DND-41 (cell line): Measurements from ENCODE around the gene PCDHGA1.

Source experiments
- ATAC-seq: fragments of 200-7000 bp; cut with Tn5 transposase; 3 replicates; pipeline ENCODE4 v1.9.1; 2021; ENCODE audit warnings: low read depth; ENCODE audit not compliant: insufficient read depth
- DNase-seq: peaks from one replicate; pipeline ENCODE4 v3.0.0-alpha.2; 2020
- H2AFZ ChIP-seq: 2 replicates; pipeline ENCODE4 v1.6.0; 2012; ENCODE audit warnings: low read depth, low read length
- H3K27ac ChIP-seq: 2 replicates; pipeline ENCODE4 v1.5.1; 2012; ENCODE audit warnings: low read length, inconsistent platforms
- H3K27me3 ChIP-seq: fragments of 200-600 bp; sonication (generic); 2 replicates; pipeline ENCODE4 v1.6.0; 2012; ENCODE audit warnings: low read length, mild to moderate bottlenecking, inconsistent platforms; ENCODE audit not compliant: insufficient read depth, poor library complexity
- H3K36me3 ChIP-seq: 2 replicates; pipeline ENCODE4 v1.5.1; 2012; ENCODE audit warnings: low read length, inconsistent platforms; ENCODE audit not compliant: insufficient read depth
- H3K4me1 ChIP-seq: 2 replicates; pipeline ENCODE4 v1.5.1; 2012; ENCODE audit warnings: mild to moderate bottlenecking, low read length; ENCODE audit not compliant: insufficient read depth
- H3K4me2 ChIP-seq: 2 replicates; pipeline ENCODE4 v1.6.0; 2012; ENCODE audit warnings: mild to moderate bottlenecking, moderate library complexity, low read length, inconsistent platforms; ENCODE audit not compliant: insufficient read depth
- H3K4me3 ChIP-seq, 2 experiments: fragments of 200-600 bp in 1 of 2; shearing (Covaris generic) in 1 of 2; 2 replicates each; pipeline ENCODE4 v1.5.1; 2012 to 2016; ENCODE audit warnings: inconsistent platforms in 2 of 2, low read length in 2 of 2, mild to moderate bottlenecking in 2 of 2, low read depth in 1 of 2, moderate library complexity in 1 of 2
- H3K79me2 ChIP-seq: 2 replicates; pipeline ENCODE4 v1.6.0; 2012; ENCODE audit warnings: low read length, inconsistent platforms; ENCODE audit not compliant: insufficient read depth
- H3K9ac ChIP-seq: 2 replicates; pipeline ENCODE4 v1.6.0; 2012; ENCODE audit warnings: low read depth, mild to moderate bottlenecking, inconsistent platforms, low read length, moderate library complexity
- H3K9me3 ChIP-seq: 2 replicates; pipeline ENCODE4 v1.5.1; 2012; ENCODE audit warnings: low read length, moderate library complexity, mild to moderate bottlenecking, inconsistent platforms; ENCODE audit not compliant: insufficient read depth, severe bottlenecking
- H4K20me1 ChIP-seq: 2 replicates; pipeline ENCODE4 v1.6.0; 2012; ENCODE audit warnings: low read length; ENCODE audit not compliant: insufficient read depth
- EZH2 ChIP-seq: IDR thresholded peaks from 3 replicates; pipeline ENCODE4 v1.6.1; 2012; ENCODE audit warnings: borderline replicate concordance, low read depth, mild to moderate bottlenecking, moderate library complexity, low read length, inconsistent platforms; ENCODE audit not compliant: severe bottlenecking
- TF ChIP-seq, protein P1 (sequence below): IDR thresholded peaks from 2 replicates; pipeline ENCODE4 v1.5.1; 2012; ENCODE audit warnings: borderline replicate concordance, low read length, moderate library complexity, mild to moderate bottlenecking; ENCODE audit not compliant: poor library complexity, severe bottlenecking; ENCODE audit errors: extremely low read depth

The PCDHGA1 gene

DNA sequence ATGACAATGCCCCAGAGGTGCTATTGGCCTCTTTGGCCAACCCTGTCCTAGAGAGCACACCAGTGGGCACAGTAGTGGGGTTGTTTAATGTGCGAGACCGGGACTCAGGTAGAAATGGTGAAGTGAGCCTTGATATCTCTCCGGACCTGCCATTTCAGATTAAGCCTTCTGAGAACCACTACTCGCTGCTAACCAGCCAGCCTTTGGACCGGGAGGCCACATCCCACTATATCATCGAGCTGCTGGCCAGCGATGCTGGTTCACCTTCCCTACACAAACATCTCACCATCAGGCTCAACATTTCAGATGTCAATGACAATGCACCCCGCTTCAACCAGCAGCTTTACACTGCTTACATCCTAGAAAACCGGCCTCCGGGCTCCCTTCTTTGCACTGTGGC, 160.0 kb downstream of the PCDHGA1 start:
- Histone ChIP-seq H3K79me2 (no peaks in the 10 kb centered on the region), H3K4me2 (no peak overlapping the region), H3K27ac (no peak overlapping the region), H3K27me3 (no peaks in the 10 kb centered on the region), H3K4me3 (no peak overlapping the region), H2AFZ (no peak overlapping the region), H3K36me3 (no peaks in the 10 kb centered on the region), H3K4me1 (peaks cover 11% of the 10 kb centered on the region), H3K9me3 (no peaks in the 10 kb centered on the region), H3K9ac (no peak overlapping the region), H4K20me1 (no peaks in the 10 kb centered on the region; the same call in 1 of the 2 replicates)
- no peak for TF ChIP-seq EZH2
- TF ChIP-seq, protein P1, sequence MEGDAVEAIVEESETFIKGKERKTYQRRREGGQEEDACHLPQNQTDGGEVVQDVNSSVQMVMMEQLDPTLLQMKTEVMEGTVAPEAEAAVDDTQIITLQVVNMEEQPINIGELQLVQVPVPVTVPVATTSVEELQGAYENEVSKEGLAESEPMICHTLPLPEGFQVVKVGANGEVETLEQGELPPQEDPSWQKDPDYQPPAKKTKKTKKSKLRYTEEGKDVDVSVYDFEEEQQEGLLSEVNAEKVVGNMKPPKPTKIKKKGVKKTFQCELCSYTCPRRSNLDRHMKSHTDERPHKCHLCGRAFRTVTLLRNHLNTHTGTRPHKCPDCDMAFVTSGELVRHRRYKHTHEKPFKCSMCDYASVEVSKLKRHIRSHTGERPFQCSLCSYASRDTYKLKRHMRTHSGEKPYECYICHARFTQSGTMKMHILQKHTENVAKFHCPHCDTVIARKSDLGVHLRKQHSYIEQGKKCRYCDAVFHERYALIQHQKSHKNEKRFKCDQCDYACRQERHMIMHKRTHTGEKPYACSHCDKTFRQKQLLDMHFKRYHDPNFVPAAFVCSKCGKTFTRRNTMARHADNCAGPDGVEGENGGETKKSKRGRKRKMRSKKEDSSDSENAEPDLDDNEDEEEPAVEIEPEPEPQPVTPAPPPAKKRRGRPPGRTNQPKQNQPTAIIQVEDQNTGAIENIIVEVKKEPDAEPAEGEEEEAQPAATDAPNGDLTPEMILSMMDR = no peak
- ATAC-seq (no peak), DNase-seq (no peak)

DNA sequence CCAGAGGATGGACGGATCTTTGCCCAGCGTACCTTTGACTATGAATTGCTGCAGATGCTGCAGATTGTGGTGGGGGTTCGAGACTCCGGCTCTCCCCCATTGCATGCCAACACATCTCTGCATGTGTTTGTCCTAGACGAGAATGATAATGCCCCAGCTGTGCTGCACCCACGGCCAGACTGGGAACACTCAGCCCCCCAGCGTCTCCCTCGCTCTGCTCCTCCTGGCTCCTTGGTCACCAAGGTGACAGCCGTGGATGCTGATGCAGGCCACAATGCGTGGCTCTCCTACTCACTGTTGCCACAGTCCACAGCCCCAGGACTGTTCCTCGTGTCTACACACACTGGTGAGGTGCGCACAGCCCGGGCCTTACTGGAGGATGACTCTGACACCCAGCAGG, 160.5 kb downstream of the PCDHGA1 start:
- Histone ChIP-seq H3K36me3 (no peaks in the 10 kb centered on the region), H3K9ac (no peak overlapping the region), H3K27me3 (no peaks in the 10 kb centered on the region), H2AFZ (no peak overlapping the region), H3K4me2 (no peak overlapping the region), H3K27ac (no peak overlapping the region), H3K9me3 (no peaks in the 10 kb centered on the region), H3K79me2 (no peaks in the 10 kb centered on the region), H4K20me1 (no peaks in the 10 kb centered on the region; the same call in 1 of the 2 replicates), H3K4me3 (no peak overlapping the region), H3K4me1 (peaks cover 16% of the 10 kb centered on the region)
- ATAC-seq (no peak), DNase-seq (no peak)
- TF ChIP-seq, protein P1 = no peak
- TF ChIP-seq EZH2 = no peak

DNA sequence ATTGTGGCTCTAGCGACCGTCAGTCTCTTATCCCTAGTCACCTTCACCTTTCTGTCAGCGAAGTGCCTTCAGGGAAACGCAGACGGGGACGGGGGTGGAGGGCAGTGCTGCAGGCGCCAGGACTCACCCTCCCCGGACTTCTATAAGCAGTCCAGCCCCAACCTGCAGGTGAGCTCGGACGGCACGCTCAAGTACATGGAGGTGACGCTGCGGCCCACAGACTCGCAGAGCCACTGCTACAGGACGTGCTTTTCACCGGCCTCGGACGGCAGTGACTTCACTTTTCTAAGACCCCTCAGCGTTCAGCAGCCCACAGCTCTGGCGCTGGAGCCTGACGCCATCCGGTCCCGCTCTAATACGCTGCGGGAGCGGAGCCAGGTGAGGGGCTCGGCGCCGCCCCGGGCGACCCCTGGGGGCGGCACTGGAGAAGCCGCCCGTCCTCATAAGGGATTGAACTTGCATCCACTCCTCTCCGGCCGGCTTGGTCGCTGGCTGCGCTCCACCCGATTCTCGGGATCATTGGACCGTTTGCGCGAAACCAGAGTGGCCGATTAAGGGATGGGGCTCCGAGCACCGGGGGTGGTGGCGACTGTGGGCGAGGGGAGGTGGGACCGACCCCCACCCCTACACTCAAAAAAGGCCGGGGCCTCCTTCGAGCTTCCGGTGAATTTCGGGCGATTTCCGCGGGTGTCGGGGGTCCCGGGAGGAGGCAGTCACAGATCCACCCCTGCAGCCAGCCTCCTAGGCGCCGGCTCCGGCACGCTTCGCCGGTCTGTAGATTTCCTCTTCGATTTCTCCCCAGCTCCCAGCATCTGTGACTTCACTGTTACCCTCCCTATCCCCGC, 161.2 kb downstream of the PCDHGA1 start:
- TF ChIP-seq EZH2 = no peak
- TF ChIP-seq, protein P1 = no peak
- Histone ChIP-seq H2AFZ (no peak overlapping the region), H3K36me3 (no peaks in the 10 kb centered on the region), H3K9ac (no peak overlapping the region), H3K4me1 (peaks cover 23% of the 10 kb centered on the region), H3K79me2 (no peaks in the 10 kb centered on the region), H3K4me3 (no peak overlapping the region), H3K4me2 (no peak overlapping the region), H4K20me1 (no peaks in the 10 kb centered on the region; the same call in 1 of the 2 replicates), H3K27ac (no peak overlapping the region), H3K27me3 (no peaks in the 10 kb centered on the region), H3K9me3 (no peaks in the 10 kb centered on the region)
- no peak for ATAC-seq
- no peak for DNase-seq
